ENCODE data around the gene OR10H1. TPM values are rescaled to one million over a fixed set of nuclear protein-coding genes. Genes with fewer than 3 reads are reported as not detected.

OR10H1 gene
- total RNA-seq, 1 donor: not detected

DNA sequence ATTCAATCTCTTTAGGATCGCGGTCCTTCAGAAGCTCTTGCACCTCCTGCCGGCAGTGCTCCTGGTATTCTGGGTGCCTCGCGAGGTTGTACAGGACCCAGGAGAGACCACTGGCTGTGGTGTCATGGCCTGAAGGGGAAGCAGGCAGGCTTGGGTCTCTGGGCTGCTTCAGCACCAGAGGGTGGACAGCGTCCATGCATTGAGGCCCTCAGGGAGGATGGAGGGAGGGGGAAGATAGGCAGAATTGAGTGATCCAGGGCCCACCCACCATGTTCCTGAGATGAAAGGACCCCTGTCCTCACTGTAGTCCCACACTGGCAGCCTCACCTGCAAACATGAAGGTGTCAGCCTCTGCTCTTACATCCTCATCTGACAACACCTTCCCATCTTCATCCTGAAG is 45.9 kb downstream of the OR10H1 start:
- DNase-seq (ENCODE audit: insufficient read length, low spot score, missing footprints): no peak
- H3K9me3 ChIP-seq (ENCODE audit: low read depth, low read length): no peaks in the 10 kb centered on the region
- no peak overlapping the region for H3K4me2 ChIP-seq (ENCODE audit: insufficient read depth, low read length)
- H3K79me2 ChIP-seq (ENCODE audit: insufficient read depth, low read length): no peaks in the 10 kb centered on the region
- no peaks in the 10 kb centered on the region for H4K20me1 ChIP-seq (ENCODE audit: insufficient read depth, low read length)
- no peaks in the 10 kb centered on the region for H3K27me3 ChIP-seq (ENCODE audit: insufficient read depth, low read length)
- H3K4me3 ChIP-seq (ENCODE audit: insufficient read depth, low read length): no peak overlapping the region
- H2AFZ ChIP-seq (ENCODE audit: low read length): no peak overlapping the region
- H3K4me1 ChIP-seq (ENCODE audit: insufficient read depth, low read length): no peaks in the 10 kb centered on the region
- no peak overlapping the region for H3K27ac ChIP-seq (ENCODE audit: low read depth, low read length)
- TF ChIP-seq, protein P1, sequence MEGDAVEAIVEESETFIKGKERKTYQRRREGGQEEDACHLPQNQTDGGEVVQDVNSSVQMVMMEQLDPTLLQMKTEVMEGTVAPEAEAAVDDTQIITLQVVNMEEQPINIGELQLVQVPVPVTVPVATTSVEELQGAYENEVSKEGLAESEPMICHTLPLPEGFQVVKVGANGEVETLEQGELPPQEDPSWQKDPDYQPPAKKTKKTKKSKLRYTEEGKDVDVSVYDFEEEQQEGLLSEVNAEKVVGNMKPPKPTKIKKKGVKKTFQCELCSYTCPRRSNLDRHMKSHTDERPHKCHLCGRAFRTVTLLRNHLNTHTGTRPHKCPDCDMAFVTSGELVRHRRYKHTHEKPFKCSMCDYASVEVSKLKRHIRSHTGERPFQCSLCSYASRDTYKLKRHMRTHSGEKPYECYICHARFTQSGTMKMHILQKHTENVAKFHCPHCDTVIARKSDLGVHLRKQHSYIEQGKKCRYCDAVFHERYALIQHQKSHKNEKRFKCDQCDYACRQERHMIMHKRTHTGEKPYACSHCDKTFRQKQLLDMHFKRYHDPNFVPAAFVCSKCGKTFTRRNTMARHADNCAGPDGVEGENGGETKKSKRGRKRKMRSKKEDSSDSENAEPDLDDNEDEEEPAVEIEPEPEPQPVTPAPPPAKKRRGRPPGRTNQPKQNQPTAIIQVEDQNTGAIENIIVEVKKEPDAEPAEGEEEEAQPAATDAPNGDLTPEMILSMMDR (IDR thresholded peaks at IDR 0.05; ENCODE audit: extremely low read depth, low read depth, low read length): no peak
- no peaks in the 10 kb centered on the region for H3K36me3 ChIP-seq (ENCODE audit: insufficient read depth, low read length)

DNA sequence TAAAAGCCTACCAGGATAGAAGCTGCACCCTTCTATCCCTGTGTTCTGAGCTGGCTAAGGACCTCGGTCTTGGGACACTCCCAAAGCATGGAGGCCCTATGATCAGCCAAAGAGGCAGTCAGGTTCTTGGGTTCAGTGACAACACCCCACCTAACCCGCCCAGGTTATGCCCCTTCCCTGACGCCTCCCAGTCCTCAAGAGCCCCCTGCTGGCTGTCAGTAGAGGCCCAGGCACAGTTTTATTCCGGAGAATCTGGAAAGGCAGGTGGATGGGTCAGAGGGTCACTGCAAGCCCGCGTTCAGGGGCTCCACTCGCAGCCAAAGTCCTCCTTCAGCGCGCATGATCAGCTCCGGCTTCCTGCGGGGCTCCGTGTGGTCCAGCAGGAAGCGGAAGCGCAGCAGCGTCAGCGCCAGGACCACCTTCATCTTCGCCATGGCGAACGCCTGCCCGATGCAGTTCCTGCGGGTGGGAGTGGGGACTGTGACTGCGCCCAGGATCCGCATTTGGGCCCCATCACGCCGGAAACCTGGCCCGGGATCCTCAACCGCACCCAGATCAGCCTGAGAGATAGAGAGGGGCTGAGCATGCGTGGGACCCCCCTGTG is 55.4 kb downstream of the OR10H1 start:
- DNase-seq (ENCODE audit: insufficient read length, low spot score, missing footprints): no peak
- H4K20me1 ChIP-seq (ENCODE audit: insufficient read depth, low read length): no peaks in the 10 kb centered on the region
- H3K79me2 ChIP-seq (ENCODE audit: insufficient read depth, low read length): no peaks in the 10 kb centered on the region
- no peaks in the 10 kb centered on the region for H3K9me3 ChIP-seq (ENCODE audit: low read depth, low read length)
- H3K27me3 ChIP-seq (ENCODE audit: insufficient read depth, low read length): no peaks in the 10 kb centered on the region
- no peak overlapping the region for H2AFZ ChIP-seq (ENCODE audit: low read length)
- no peaks in the 10 kb centered on the region for H3K4me1 ChIP-seq (ENCODE audit: insufficient read depth, low read length)
- no peaks in the 10 kb centered on the region for H3K36me3 ChIP-seq (ENCODE audit: insufficient read depth, low read length)
- TF ChIP-seq, protein P1 (IDR thresholded peaks at IDR 0.05; ENCODE audit: extremely low read depth, low read depth, low read length): no peak
- H3K4me3 ChIP-seq (ENCODE audit: insufficient read depth, low read length): no peak overlapping the region
- H3K4me2 ChIP-seq (ENCODE audit: insufficient read depth, low read length): no peak overlapping the region
- no peak overlapping the region for H3K27ac ChIP-seq (ENCODE audit: low read depth, low read length)

DNA sequence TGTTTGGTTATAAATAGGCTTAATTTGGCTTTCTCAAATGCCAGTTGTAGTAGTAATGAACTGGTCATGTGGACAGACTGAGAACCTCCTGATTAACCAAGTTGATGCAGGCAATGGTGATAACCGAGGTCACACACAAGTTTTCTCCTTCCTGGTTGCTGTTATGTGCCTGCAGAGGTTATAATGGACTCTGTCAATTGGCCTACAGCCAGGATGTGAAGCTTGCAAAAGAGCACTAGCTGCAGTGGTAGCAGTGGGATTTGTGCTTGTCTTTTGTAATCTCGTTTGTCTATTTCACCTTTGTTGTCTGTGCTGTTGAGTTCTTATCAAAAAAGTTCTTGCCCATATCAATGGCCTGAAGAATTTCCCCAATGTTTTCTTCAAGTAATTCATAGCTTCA is 57.1 kb downstream of the OR10H1 start:
- TF ChIP-seq, protein P1 (IDR thresholded peaks at IDR 0.05; ENCODE audit: extremely low read depth, low read depth, low read length): no peak
- Histone ChIP-seq H3K36me3 (ENCODE audit: insufficient read depth, low read length) (no peaks in the 10 kb centered on the region), H3K4me2 (ENCODE audit: insufficient read depth, low read length) (no peak overlapping the region), H4K20me1 (ENCODE audit: insufficient read depth, low read length) (no peaks in the 10 kb centered on the region), H3K9me3 (ENCODE audit: low read depth, low read length) (no peaks in the 10 kb centered on the region), H3K4me1 (ENCODE audit: insufficient read depth, low read length) (no peaks in the 10 kb centered on the region), H3K79me2 (ENCODE audit: insufficient read depth, low read length) (no peaks in the 10 kb centered on the region), H3K27ac (ENCODE audit: low read depth, low read length) (no peak overlapping the region), H2AFZ (ENCODE audit: low read length) (no peak overlapping the region), H3K4me3 (ENCODE audit: insufficient read depth, low read length) (no peak overlapping the region), H3K27me3 (ENCODE audit: insufficient read depth, low read length) (no peaks in the 10 kb centered on the region)
- no peak for DNase-seq (ENCODE audit: insufficient read length, low spot score, missing footprints)

Other genes starting within 250 kb of the OR10H1 start
- gene CYP4F8, start 200.4 kb downstream of the OR10H1 start, total RNA-seq: not detected in 2 replicates
- not detected in 2 replicates for gene CYP4F3, start 174.8 kb downstream of the OR10H1 start, total RNA-seq
- gene CYP4F12, start 142.6 kb downstream of the OR10H1 start, total RNA-seq: not detected in 2 replicates
- gene OR10H2, start 87.6 kb downstream of the OR10H1 start, total RNA-seq: not detected in 2 replicates
- not detected in 2 replicates for gene OR10H3, start 77.7 kb downstream of the OR10H1 start, total RNA-seq
- not detected in 2 replicates for gene OR10H5, start 28.0 kb downstream of the OR10H1 start, total RNA-seq
- not detected in 2 replicates for gene CYP4F2, start 82.4 kb upstream of the OR10H1 start, total RNA-seq
- gene CYP4F11, start 118.9 kb upstream of the OR10H1 start, total RNA-seq: not detected in 2 replicates
- not detected in 2 replicates for gene OR10H4, start 133.3 kb upstream of the OR10H1 start, total RNA-seq